GM21619 (cell line): ENCODE measurements around the gene CAND2.
A peak's percentile ranks its signal among the peaks of the same experiment; 100 is the strongest.
"Not testable (repeated sequence)": the region's sequence is repeated elsewhere in the genome, so short reads cannot be mapped to it uniquely, and the experiment has no call there.

ENCODE experiments used
- ATAC-seq: cut with Tn5 transposase; IDR thresholded peaks from one replicate; pipeline ENCODE4 v1.9.1; 2021; ENCODE audit not compliant: unreplicated experiment

The CAND2 gene

GRCh38 chr3:12854565-12854964 lies 58.1 kb downstream of the CAND2 start:
- ATAC-seq, result no peak

GRCh38 chr3:12856626-12857025 lies 60.1 kb downstream of the CAND2 start:
- no peak for ATAC-seq

GRCh38 chr3:12859840-12860239 lies 63.4 kb downstream of the CAND2 start:
- ATAC-seq, result no peak

DNA sequence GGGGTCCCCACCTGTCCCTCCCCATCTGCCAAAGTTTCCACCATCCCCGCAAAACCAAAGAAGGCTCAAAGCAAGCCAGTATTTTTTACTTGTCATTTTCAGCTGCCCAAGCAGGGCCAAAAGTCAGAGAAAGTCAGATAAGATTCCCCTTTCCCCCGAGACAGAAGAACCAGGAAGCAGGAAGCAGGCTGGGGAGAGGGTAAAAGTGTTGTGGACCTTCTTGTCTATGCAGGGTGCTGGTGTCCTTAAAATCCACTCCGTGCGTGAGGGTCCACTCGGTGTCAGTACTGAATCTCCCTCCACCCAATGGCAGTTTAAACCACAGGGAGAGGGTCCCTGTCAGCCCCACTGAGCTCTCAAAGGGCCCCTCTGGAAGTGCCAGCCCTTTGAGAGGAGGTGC lies 65.1 kb downstream of the CAND2 start:
- no peak for ATAC-seq

GRCh38 chr3:12862387-12862786 lies 65.9 kb downstream of the CAND2 start:
- no peak for ATAC-seq

DNA sequence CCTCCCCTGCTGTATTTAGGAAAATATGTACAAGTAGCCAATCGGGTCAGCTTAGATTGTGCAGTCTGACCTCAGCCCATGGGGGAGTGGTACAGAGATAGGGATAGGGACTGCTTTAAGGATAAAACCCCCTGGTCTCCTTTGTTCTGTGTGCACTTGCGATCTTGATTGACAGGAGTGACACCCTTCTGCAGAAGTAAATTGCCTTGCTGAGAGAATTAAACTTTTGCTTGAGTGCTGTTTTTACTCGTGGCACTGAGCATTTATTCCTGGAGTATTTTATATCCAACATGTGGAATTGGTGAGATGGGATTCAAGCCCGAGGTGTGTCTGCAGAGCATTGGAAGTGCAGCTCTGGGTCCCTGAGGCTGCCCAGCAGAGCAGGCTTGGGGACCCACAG lies 68.8 kb downstream of the CAND2 start:
- ATAC-seq, result no peak

DNA sequence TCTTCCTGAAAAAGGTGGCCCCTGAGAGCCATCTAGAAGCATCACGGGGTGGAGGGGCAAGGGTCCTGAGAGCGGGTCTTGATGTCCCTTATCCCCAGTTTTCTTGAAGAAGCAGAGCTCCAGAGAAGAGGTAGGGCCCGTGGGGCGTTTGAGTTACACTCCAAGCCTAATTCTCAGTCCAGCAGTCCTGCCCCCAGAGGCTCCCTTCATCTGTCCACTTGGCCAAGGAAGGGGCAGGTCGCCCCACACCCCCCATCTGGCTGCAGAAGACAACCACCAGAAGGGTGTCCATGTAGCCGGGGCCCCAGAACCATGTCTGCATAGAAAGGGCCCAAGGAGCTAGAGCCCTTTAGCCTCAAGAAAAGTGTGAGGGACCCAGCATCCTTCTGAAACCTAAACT lies 70.4 kb downstream of the CAND2 start:
- ATAC-seq, result no peak

DNA sequence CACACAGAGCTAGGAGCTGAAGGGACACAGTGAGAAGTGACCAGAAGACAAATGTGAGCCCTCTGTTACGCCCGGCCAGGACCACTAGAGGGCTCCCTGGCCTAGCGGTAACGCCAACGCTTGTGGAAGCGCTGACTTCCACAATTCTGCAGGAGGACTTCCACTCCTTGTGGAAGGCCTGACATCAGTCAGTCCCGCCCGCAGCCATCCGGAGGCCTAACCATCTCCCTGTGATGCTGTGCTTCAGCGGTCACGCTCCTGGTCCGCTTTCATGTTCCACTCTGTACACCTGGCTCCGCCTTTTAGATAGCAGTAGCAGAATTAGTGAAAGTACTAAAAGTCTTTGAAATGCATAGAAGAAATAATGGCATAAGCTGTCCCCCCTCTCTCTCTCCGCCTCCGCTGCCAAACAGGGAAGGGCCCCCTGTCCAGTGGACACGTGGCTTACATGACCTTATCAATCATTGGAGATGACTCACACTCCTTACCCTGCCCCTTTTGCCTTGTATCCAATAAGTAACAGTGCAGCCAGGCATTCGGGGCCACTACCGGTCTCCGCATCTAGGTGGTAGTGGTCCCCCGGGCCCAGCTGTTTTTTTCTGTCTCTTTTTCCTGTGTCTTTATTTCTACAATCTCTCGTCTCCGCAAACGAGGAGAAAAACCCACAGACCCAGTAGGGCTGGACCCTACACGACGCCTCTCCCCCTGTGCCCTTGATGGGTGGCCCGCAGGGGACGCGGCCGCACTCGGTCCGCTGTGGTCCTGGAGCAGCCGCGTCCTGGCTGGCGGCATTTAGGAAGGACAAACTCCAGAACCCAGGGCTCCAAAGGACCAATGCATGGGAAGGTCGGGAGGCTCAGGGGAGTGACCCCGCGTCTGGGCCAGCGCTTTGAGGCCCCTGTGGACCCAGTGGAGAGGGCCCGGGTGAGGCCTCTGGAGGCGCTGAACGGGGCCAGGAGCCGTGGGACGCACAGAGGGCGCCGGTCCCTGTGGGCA lies 71.9 kb downstream of the CAND2 start:
- ATAC-seq, result peak; percentile 52

GRCh38 chr3:12869035-12869621 lies 72.6 kb downstream of the CAND2 start:
- ATAC-seq, result peak; percentile 56

DNA sequence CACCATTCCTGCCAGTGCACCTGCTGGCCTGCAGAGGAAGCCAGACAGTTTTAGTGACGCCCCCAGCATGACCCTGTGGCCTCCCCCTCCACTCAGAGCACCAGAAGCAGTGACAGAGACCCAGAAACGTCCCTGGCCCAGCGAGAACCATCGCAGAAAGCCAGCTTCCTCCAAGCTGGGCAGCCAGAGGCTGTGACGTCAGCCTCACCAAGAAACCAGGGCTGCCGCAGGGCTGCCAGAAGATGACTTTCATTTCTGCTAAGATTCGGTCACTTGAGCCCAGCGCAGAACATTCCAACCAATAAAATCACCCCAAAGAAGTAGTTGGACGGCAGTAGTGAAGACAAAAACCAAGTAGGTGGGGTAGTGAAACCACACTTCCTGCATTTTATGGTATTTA lies 74.5 kb downstream of the CAND2 start:
- peak; percentile 38 for ATAC-seq

- no peak for ATAC-seq
Measured at GRCh38 chr3:12871404-12871983, 75.0 kb downstream of the CAND2 start.

- ATAC-seq, result peak; percentile 65
Measured at GRCh38 chr3:12875857-12876836, 79.7 kb downstream of the CAND2 start.

GRCh38 chr3:12877040-12877439 lies 80.6 kb downstream of the CAND2 start:
- ATAC-seq, result no peak

DNA sequence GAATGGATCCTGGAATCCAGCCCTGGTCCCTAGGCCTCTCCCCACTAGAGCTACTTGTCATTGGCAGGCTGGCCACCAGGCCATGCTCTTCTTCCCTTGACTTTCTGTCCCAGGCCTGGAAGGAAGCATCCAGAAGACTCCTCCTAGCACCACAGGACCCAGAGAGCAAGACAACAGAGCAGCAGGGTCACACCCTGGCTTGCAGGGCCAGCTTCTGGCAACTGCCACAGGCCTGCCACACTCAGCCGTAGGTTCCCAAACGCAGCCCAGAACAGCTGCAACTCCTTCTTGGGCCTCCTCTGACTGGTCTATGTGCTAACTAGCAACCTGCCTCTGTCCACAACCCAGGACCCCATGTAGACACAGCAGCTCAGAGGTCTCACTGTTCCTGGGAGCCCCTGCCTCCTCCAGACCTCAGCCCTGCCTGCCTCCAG lies 81.7 kb downstream of the CAND2 start:
- ATAC-seq, result no peak

DNA sequence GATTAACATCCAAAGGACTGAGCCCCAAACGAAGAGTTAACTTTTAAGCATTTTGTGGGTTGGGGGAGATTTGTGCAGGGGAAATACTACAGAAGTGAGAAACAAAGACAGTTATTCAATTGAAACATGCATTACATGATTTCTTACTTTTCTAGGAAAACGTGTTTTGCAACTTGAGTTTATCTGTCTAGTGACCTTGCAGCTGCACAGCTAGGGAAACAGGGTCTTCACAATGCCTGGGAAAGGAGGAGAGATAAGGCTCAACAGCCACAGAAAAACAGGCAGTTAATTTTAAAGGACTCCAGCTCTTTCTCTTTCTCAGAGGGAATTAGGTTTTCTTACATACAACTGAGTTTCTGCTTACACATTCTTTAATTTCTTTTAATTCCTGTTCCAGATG lies 82.3 kb downstream of the CAND2 start:
- not testable (repeated sequence) for ATAC-seq

- ATAC-seq, result no peak
Measured at GRCh38 chr3:12879191-12879815, 82.8 kb downstream of the CAND2 start.

DNA sequence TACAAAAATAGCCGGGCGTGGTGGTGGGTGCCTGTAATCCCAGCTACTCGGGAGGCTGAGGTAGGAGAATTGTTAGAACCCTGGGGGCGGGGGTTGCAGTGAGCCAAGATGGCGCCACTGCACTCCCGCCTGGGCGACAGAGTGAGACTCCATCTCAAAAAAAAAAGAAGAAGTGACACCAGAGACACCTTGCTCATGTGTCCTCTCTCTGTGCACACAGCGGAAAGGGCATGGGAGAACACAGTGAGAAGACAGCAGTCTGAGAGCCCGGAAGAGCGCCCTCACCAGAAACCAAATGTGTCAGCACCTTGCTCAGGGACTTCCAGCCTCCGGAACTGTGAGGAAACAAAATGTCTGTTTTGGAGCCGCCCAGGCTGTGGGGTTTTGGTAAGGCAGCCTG lies 85.4 kb downstream of the CAND2 start:
- ATAC-seq, result peak; percentile 63

GRCh38 chr3:12882336-12883310 lies 86.1 kb downstream of the CAND2 start:
- ATAC-seq, result no peak

GRCh38 chr3:12884186-12884680 lies 87.8 kb downstream of the CAND2 start:
- ATAC-seq, result no peak
